ENCODE data around the gene RSBN1L.

Gene RSBN1L

GRCh38 chr7:77811516-77812289, 115.4 kb downstream of the RSBN1L start:
- DNase-seq, result no peak

GRCh38 chr7:77812290-77812685, 116.0 kb downstream of the RSBN1L start:
- no peak for DNase-seq

GRCh38 chr7:77813180-77813579, 116.9 kb downstream of the RSBN1L start:
- DNase-seq, result no peak

GRCh38 chr7:77819021-77819420, 122.8 kb downstream of the RSBN1L start:
- no peak for DNase-seq

GRCh38 chr7:77820967-77821366, 124.7 kb downstream of the RSBN1L start:
- no peak for DNase-seq

- no peak for DNase-seq
Measured at GRCh38 chr7:77822269-77822668, 126.0 kb downstream of the RSBN1L start.

GRCh38 chr7:77823787-77824186, 127.5 kb downstream of the RSBN1L start:
- DNase-seq, result no peak

- no peak for DNase-seq
Measured at GRCh38 chr7:77824636-77825035, 128.4 kb downstream of the RSBN1L start.

GRCh38 chr7:77825131-77825530, 128.9 kb downstream of the RSBN1L start:
- no peak for DNase-seq

- no peak for DNase-seq
Measured at GRCh38 chr7:77826300-77826699, 130.0 kb downstream of the RSBN1L start.

- no peak for DNase-seq
Measured at GRCh38 chr7:77827999-77828398, 131.7 kb downstream of the RSBN1L start.

- DNase-seq, result no peak
Measured at GRCh38 chr7:77830649-77831355, 134.5 kb downstream of the RSBN1L start.

- no peak for DNase-seq
Measured at GRCh38 chr7:77831481-77831880, 135.2 kb downstream of the RSBN1L start.

GRCh38 chr7:77831953-77832352, 135.7 kb downstream of the RSBN1L start:
- DNase-seq, result no peak
